MM.1S (cell line): ENCODE measurements around the gene SPTBN1.

ENCODE experiments used
- DNase-seq: peaks from one replicate; pipeline ENCODE4 v3.0.0-alpha.2; 2015
- H2AFZ ChIP-seq: fragments of 300-600 bp; sonication (generic); 2 replicates; pipeline ENCODE4 v1.6.0; 2016; ENCODE audit warnings: antibody characterized with exemption, low read length
- H3F3A ChIP-seq: fragments of 300-600 bp; sonication (generic); 2 replicates; pipeline ENCODE4 v1.6.1; 2016; ENCODE audit warnings: mild to moderate bottlenecking, antibody characterized with exemption, low read length, moderate library complexity, mixed read lengths; ENCODE audit not compliant: insufficient read depth
- H3K27ac ChIP-seq: fragments of 300-600 bp; sonication (generic); 2 replicates; pipeline ENCODE4 v1.5.1; 2016; ENCODE audit warnings: mild to moderate bottlenecking, low read length
- H3K27me3 ChIP-seq: fragments of 300-600 bp; sonication (generic); replicated peaks from 2 replicates; pipeline ENCODE4 v1.6.0; 2016; ENCODE audit warnings: low read length; ENCODE audit not compliant: insufficient read depth
- H3K36me3 ChIP-seq: fragments of 300-600 bp; sonication (generic); replicated peaks from 2 replicates; pipeline ENCODE4 v1.6.1; 2016; ENCODE audit warnings: mild to moderate bottlenecking, low read length, mixed read lengths; ENCODE audit not compliant: insufficient read depth
- H3K4me1 ChIP-seq: fragments of 300-600 bp; sonication (generic); 2 replicates; pipeline ENCODE4 v1.6.1; 2016; ENCODE audit warnings: low read length, mixed read lengths
- H3K4me2 ChIP-seq: fragments of 300-600 bp; sonication (generic); 2 replicates; pipeline ENCODE4 v1.6.0; 2016; ENCODE audit warnings: low read depth, low read length
- H3K4me3 ChIP-seq: fragments of 300-600 bp; sonication (generic); 2 replicates; pipeline ENCODE4 v1.5.1; 2016; ENCODE audit warnings: low read length, mixed read lengths
- H3K79me2 ChIP-seq: fragments of 300-600 bp; sonication (generic); 2 replicates; pipeline ENCODE4 v1.6.1; 2016; ENCODE audit warnings: mixed run types, low read length, mixed read lengths
- H3K9ac ChIP-seq: fragments of 300-600 bp; sonication (generic); 2 replicates; pipeline ENCODE4 v1.6.1; 2016; ENCODE audit warnings: low read length, mixed read lengths
- H3K9me2 ChIP-seq: fragments of 300-600 bp; sonication (generic); replicated peaks from 2 replicates; pipeline ENCODE4 v1.6.1; 2016; ENCODE audit warnings: mild to moderate bottlenecking, low read length, mixed read lengths; ENCODE audit not compliant: insufficient read depth
- H3K9me3 ChIP-seq: fragments of 300-600 bp; sonication (generic); replicated peaks from 2 replicates; pipeline ENCODE4 v1.6.1; 2016; ENCODE audit warnings: mild to moderate bottlenecking, low read length, mixed read lengths; ENCODE audit not compliant: insufficient read depth
- H4K20me1 ChIP-seq: fragments of 300-600 bp; sonication (generic); 2 replicates; pipeline ENCODE4 v1.6.1; 2016; ENCODE audit warnings: mild to moderate bottlenecking, low read length, moderate library complexity, mixed read lengths; ENCODE audit not compliant: insufficient read depth
- EZH2 ChIP-seq: fragments of 300-600 bp; sonication (generic); optimal IDR thresholded peaks from 2 replicates; pipeline ENCODE3; 2017; ENCODE audit warnings: low read depth, mild to moderate bottlenecking, antibody characterized with exemption, low read length, mixed read lengths
- EZH2phosphoT487 ChIP-seq: fragments of 300-600 bp; sonication (generic); IDR thresholded peaks from 2 replicates; pipeline ENCODE4 v1.6.1; 2018; ENCODE audit warnings: antibody characterized with exemption, low read length
- TF ChIP-seq, protein P1 (sequence below): fragments of 300-600 bp; sonication (generic); IDR thresholded peaks from 2 replicates; pipeline ENCODE4 v1.5.1; 2016; ENCODE audit warnings: antibody characterized with exemption, low read length, mixed read lengths

Gene SPTBN1

DNA sequence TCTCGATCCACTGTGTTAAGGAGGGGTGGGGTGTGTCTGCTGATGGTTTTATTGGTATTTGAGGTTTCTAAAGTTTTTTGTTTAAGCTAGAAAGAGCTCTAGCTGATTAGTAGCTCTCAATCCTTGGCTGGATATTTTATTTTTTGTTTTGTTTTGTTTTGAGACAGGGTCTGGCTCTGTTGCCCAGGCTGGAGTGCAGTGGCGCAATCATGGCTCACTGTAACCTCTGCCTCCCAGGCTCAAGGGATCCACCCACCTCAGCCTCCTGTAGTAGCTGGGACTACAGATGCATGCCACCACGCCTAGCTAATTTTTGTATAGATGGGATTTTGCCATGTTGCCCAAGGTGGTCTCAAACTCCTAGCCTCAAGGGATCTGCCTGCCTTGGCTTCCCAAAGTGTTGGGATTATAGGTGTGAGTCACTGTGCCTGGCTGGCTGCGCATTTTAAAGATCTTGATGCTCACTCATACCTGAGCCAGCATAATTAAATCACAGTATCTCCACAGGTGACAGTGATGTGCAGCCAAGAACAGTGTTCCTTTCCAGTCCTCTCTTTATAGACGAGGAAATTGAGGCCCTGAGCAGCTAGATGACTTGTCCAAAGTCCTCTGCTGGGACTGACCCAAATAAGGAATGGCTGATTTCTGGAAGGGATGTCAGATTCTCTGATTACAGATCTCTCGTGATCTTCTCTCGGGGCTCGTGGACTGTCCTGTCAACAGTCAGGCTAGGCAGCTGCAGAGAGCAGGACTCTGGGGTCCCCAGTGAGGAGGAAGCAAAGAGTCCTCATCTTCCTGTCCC is 44.5 kb downstream of the SPTBN1 start:
- TF ChIP-seq EZH2phosphoT487 (no peak), EZH2 (no peak)
- TF ChIP-seq, protein P1, sequence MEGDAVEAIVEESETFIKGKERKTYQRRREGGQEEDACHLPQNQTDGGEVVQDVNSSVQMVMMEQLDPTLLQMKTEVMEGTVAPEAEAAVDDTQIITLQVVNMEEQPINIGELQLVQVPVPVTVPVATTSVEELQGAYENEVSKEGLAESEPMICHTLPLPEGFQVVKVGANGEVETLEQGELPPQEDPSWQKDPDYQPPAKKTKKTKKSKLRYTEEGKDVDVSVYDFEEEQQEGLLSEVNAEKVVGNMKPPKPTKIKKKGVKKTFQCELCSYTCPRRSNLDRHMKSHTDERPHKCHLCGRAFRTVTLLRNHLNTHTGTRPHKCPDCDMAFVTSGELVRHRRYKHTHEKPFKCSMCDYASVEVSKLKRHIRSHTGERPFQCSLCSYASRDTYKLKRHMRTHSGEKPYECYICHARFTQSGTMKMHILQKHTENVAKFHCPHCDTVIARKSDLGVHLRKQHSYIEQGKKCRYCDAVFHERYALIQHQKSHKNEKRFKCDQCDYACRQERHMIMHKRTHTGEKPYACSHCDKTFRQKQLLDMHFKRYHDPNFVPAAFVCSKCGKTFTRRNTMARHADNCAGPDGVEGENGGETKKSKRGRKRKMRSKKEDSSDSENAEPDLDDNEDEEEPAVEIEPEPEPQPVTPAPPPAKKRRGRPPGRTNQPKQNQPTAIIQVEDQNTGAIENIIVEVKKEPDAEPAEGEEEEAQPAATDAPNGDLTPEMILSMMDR = no peak
- Histone ChIP-seq H3K9ac (no peak overlapping the region), H3F3A (no peaks in the 10 kb centered on the region)

DNA sequence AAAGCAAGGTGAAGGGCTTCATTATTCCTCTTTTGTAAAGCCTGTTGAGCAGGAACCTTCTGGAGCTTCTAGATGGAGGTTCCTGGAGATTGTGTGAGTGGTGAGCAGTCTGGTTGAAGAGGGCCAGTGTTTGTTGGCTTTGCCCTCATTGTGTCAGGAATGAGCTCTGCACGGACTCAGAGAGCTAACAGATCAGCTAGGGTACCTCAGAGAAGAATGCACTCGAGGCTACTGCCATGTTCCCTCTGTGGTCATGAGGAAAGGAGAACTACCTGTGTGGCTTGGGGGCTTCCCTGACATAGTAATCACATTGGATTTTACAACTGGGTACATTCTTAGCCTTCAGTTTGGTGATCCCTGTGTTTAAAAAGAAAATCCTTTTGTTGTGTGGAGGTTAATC is 46.6 kb downstream of the SPTBN1 start:
- no peak overlapping the region for H3K4me2 ChIP-seq
- H3F3A ChIP-seq = no peaks in the 10 kb centered on the region
- no peaks in the 10 kb centered on the region for H3K79me2 ChIP-seq
- H3K27me3 ChIP-seq = no peaks in the 10 kb centered on the region
- no peak overlapping the region for H3K4me3 ChIP-seq
- H4K20me1 ChIP-seq = no peaks in the 10 kb centered on the region
- no peaks in the 10 kb centered on the region for H3K9me2 ChIP-seq
- no peak overlapping the region for H3K27ac ChIP-seq
- DNase-seq = no peak
- H3K4me1 ChIP-seq = no peaks in the 10 kb centered on the region
- H2AFZ ChIP-seq = no peak overlapping the region
- H3K36me3 ChIP-seq = no peaks in the 10 kb centered on the region
- TF ChIP-seq EZH2 = no peak
- TF ChIP-seq EZH2phosphoT487 = no peak
- TF ChIP-seq, protein P1 = no peak
- H3K9ac ChIP-seq = no peak overlapping the region
- H3K9me3 ChIP-seq = no peaks in the 10 kb centered on the region

More for the DNA sequence above, 44.5 kb downstream of the SPTBN1 start:
- no peaks in the 10 kb centered on the region for H3K79me2 ChIP-seq
- DNase-seq = no peak
- no peaks in the 10 kb centered on the region for H3K36me3 ChIP-seq
- H3K4me1 ChIP-seq = no peaks in the 10 kb centered on the region
- H3K27me3 ChIP-seq = no peaks in the 10 kb centered on the region
- H3K9me2 ChIP-seq = no peaks in the 10 kb centered on the region
- no peak overlapping the region for H3K27ac ChIP-seq
- no peak overlapping the region for H3K4me2 ChIP-seq
- no peaks in the 10 kb centered on the region for H4K20me1 ChIP-seq
- no peak overlapping the region for H2AFZ ChIP-seq
- no peaks in the 10 kb centered on the region for H3K9me3 ChIP-seq
- H3K4me3 ChIP-seq = no peak overlapping the region

DNA sequence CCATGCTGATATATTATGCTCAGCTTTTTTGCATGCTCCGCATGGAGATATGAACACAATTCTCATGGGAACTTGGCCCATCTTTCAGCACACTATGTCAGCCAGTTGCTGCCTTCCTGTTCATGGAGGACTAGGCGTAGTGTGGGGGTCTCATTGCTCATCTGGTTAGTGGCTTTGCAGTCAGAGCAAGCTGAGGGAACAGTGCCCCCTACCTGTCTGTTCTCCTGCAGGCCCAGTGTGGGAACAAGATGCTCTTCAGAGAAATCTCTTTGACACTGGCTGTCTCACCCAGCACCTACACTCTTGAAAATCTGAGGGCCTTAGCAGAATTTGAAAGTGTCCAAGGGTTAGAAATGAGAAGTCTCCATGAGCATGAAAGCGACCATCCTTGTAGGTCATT is 47.1 kb downstream of the SPTBN1 start:
- no peak overlapping the region for H3K9ac ChIP-seq
- H3K4me1 ChIP-seq = no peaks in the 10 kb centered on the region
- no peak overlapping the region for H3K27ac ChIP-seq
- no peaks in the 10 kb centered on the region for H3K9me3 ChIP-seq
- DNase-seq = peak; percentile 33
- TF ChIP-seq, protein P1 = peak; percentile 79
- no peak for TF ChIP-seq EZH2
- no peaks in the 10 kb centered on the region for H3F3A ChIP-seq
- H2AFZ ChIP-seq = no peak overlapping the region
- no peaks in the 10 kb centered on the region for H3K36me3 ChIP-seq
- H3K27me3 ChIP-seq = no peaks in the 10 kb centered on the region
- no peak overlapping the region for H3K4me2 ChIP-seq
- no peak overlapping the region for H3K4me3 ChIP-seq
- H3K79me2 ChIP-seq = no peaks in the 10 kb centered on the region
- H3K9me2 ChIP-seq = no peaks in the 10 kb centered on the region
- no peaks in the 10 kb centered on the region for H4K20me1 ChIP-seq
